NCI-H2171 treated with DMSO at 0.1 percent for 48 hours (cell line): Measurements from ENCODE around the gene COL11A1.
"Not testable (repeated sequence)": the region's sequence is repeated elsewhere in the genome, so short reads cannot be mapped to it uniquely, and the experiment has no call there.

Experiments used
- DNase-seq: peaks from one replicate; lab custom pipeline; 2025; lab: John Stamatoyannopoulos, UW

The COL11A1 gene

DNA sequence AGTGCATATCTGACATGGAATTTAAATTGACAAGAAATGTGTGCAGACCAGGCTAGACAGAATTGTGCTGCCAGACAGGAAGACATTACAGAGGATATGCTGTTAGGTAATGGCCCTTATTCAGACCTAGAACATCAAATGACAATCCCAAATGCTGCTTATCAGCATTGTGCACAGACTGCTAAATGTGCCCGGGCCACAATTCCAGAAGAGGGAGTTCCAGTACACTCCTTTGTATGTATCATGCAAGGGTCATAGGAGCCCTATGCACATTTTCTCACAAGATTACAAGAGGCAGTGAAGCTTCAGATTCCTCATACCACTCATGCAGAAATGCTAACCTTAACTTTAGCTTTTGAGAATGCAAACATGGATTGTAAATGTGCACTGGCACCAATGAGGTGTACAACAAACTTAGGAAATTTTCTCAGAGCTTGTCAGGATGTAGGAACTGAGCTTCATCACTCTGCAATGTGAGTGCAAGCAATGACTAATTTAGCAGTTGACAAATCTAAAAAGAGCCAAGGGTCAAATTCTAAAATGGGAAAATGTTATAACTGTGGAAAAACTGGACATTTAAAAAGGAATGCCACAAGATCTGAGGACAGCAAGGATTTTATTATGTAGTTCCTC lies 273.5 kb downstream of the COL11A1 start:
- no peak for DNase-seq

DNA sequence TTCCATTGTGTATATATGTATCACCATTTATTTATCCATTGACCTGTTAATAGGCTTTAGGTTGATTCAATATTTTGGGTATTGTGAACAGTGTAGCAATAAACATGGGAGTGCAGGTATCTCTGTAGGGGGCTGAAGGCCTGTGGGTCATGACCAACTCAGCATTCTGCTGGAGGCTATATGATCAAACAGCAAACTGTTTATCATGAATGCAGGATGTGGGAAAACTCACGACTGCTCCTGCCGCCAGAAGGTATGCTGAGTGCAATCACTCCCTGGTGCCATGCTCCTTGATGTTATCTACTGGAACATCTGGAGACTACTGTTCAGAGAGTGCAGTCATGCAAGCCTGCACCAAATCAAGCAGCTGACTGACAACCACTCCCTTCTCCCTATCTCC lies 275.2 kb downstream of the COL11A1 start:
- DNase-seq: no peak

GRCh38 chr1:102826706-102827105 lies 281.6 kb downstream of the COL11A1 start:
- DNase-seq: not testable (repeated sequence)
